ENCODE results near the gene GDPD5.

- no peak for TF ChIP-seq POLR2A (IDR thresholded peaks at IDR 0.05)
- TF ChIP-seq CTCF (IDR thresholded peaks at IDR 0.05) = no peak
These were observed 83.4 kb downstream of the GDPD5 start for GRCh38 chr11:75442161-75442885.

Measured in uterus (tissue), 2 donors.